Dedifferentiated amniotic fluid mesenchymal stem cell (primary cell): ENCODE data around the gene ZNF652.
"Not testable (repeated sequence)": the region's sequence is repeated elsewhere in the genome, so short reads cannot be mapped to it uniquely, and the experiment has no call there.

Source experiments
- DNase-seq: peaks from one replicate; pipeline ENCODE4 v3.0.0-alpha.2; 2016; ENCODE audit errors: extremely low spot score

ZNF652 gene

DNA sequence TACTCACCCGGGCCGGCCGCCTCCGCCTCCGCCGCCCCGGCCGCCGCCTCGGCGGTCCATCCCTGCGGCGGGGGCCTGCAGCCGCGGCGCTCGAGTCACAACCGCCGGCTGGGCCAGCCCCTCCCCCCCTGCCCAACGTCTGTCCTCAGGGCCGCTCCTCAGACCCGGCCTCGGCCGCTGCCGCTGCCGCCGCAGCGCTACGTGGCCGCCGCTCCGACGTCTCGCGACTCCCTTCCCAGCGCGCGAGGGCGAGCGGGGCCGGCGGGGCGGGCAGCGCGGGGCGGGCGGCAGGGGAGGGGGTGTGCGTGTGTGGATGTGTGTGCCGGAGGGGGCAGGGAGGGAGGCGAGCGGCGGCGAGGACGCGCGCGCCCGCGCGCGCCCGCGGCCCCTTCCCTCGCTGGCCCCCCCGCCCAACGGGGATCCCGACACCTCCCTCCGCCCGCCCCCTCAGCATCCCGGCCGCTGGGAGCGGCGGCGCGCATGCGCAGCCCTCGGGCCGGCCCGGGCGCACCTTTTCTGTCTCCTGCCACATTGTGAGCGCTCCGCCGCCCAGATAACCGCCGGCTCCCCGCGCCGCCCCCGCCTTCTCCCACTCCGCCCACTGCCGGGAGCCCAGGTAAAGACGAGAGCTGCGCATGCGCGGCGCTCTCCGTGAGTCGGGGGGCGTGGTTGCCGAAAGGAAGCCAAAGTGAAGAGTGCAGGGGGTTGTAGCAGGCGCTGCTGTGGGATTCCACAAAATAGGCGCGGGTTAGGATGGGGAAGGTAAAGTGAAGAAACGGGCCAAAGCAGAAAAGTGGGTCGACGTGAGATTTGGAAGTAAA lies at the start of gene ZNF652:
Gene ZNF652, minus strand, starts transcription at position 349 of the 821 bp plus-strand sequence. CDS start 44,525 bp downstream, outside the sequence.
- DNase-seq, result peak; percentile 76

DNA sequence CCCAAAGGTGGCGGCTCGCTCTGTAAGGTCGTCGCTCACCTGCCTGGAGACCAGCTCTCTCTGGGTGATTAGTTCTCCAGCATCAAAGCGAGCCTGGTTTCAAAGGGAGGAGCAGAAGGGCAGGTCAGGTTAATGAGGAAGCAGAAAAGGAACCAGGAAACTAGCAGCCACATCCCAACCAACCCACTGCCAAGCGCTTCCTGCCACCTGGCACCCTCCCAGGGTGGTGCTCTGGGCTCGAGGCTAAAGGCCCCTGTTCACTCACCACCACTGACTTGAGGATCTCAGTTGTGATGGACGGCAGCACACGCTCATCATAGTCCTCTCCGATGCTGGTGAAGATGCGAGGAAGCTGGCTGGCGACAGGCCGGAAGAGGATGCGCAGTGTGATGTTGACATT lies 47.0 kb upstream of the ZNF652 start:
- no peak for DNase-seq

DNA sequence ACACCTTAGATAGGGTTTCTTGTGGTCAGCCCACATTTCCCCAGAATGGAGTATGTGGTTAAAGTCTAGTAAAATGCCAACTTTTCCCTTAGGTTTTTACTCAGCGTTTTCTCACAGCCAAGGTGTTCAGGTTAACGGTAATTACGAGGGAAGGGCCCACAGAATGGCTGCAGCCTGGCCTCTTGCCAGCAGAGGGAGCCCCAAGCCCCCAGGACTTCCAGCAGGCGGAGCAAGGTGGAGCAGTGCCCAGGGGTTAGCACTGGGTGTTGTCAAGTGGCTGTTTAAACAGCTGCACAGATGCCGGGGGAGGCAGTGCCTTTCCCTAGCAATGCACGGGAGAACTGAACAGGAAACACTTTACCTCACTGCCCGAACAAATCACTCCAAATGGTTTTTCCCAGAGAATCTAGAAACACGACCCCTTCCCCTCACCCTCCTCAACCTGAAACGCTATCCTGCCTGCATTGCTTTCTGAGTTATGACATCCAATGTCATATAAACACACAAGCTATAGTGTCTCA lies 46.0 kb upstream of the ZNF652 start:
- peak; percentile 38 for DNase-seq

DNA sequence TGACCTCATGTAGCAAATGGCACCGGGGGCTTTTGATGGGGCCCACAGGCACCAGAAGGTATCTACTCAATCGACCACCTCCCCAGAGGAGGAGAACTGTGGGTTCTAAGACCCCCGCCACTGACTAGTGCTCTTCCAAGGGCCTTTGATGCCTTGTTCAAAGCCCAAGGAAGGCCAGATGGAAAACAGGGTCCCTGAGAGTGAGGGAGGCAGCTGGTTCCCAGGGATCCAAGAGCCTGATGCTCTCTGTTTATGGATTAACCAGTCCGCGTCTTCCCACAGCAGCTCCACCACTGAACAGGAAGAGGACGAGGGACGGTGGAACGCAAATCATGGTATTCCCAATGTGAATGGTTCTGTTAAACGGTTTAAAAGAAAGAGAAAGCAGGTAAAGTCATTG lies 45.0 kb upstream of the ZNF652 start:
- DNase-seq, result no peak

DNA sequence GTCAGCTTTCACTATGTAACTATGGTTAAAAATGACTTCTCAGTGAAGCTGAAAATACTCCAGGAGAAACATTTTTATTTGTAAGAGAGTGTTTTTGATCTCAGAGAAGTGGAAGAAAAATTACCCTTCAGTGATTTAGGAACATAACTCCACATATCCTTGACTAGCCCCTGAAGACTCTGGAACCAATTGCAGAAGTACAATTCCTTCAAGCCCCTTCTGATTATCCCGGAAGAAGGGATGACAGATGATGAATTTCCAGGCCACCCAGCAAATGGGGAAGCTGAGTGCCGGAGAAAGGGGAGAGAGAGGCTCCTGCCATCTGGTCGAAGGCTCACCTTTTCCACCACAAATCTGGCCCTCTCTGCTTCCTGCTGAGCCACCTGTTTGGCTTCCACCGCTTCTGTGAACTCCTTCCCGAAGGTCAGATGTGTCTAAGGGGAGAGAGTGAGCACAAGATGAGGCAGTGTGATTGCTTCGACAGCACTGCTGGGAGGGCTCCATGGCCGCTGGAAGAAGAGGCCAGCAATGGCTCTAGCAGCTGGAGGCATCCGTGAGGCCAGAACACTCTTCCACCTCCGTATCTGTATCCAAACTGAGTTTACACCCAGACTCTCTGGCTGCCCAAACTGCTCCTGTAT lies 44.5 kb upstream of the ZNF652 start:
- DNase-seq, result no peak

DNA sequence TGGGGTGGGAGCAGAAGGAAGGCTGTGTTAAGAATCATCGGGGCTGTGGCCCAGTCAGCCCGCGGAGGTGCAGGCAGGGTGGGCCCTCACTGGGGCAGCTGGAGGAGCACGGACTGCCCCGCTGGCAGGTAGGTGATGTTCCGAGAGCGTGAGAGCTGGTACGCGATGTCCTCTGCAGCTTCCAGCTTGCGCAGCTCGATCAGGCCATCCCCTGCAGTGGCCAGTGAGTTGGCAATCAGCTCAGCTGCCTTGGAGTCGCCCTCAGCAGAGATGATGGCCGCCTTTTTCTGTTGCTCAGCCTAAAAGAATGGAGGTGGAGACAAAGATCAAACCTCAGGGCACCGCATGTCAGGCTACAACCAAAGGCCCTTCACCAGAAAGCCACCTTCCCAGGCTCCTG lies 42.9 kb upstream of the ZNF652 start:
- no peak for DNase-seq

DNA sequence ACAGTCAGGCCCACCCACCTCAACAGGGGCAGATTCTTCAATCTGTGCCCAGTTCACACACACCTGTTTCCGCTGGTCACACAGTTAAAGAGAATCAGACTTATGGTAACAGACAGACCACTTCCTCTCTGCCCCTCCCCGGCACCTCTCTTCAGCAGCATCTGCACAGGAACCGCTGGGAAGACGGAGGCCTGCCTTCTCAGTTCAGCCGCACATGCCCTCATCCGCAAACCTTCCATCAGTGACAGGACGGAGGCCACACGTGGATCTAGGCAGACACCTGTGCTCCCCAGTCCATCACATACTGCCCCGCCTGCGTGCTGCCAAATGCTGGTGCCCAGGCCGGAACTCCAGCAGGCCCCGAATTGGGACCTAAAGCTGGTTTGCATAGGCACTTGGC lies 42.3 kb upstream of the ZNF652 start:
- DNase-seq, result no peak

DNA sequence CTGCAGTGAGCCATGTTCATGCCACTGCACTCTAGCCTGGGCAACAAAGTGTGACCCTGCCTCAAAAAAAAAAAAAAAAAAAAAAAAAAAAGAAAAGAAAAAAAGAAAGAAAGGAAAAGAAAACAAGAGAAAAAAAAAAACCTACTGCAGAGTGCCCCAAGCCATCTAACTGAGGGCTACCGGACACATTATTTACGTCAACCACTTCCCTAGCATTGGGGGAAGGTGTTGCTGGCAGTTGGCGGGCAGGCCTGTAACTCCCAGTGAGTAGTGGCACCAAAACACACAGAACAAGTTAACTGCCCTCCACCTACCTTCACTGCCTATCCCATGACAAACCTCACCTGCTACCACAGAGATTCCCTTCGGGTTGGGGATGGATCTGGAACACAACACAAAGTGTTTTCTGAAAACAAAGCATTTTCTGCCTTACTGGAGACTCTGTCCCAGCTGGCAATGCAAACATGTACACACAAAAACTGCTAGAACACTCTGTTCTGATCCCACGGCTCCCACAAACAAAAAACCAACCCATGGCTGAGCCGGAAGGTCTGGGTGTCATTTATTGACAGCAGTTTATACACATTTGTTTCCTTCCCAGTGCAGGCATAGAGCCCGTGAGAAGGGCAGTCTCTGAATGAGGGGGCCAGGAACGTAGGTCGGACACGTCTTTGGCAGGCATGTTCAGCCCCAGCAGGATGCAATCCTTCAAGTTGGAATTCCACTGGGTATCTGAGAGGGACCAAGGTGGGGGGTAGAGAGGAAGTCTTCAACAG lies 41.7 kb upstream of the ZNF652 start:
- DNase-seq, result no peak

DNA sequence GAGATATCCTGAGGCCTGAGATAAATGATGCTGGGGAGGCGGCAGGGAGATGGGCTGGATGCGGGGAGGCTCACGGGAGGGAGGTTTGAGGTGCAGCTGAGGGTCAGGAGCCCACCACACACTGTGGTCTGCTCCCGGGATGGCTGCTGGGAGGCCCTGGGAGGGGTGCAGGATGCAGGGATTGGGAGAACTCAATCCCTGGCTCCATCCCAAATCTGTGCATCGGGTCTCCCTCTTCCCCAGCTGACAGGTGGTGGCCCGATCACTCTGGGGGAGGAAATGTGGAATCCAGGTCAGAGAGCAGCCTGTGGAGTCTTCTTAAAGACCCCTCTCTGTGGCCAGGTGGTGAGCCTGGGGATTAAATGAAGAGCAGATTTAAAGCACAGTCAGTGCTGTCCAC lies 40.7 kb upstream of the ZNF652 start:
- no peak for DNase-seq

DNA sequence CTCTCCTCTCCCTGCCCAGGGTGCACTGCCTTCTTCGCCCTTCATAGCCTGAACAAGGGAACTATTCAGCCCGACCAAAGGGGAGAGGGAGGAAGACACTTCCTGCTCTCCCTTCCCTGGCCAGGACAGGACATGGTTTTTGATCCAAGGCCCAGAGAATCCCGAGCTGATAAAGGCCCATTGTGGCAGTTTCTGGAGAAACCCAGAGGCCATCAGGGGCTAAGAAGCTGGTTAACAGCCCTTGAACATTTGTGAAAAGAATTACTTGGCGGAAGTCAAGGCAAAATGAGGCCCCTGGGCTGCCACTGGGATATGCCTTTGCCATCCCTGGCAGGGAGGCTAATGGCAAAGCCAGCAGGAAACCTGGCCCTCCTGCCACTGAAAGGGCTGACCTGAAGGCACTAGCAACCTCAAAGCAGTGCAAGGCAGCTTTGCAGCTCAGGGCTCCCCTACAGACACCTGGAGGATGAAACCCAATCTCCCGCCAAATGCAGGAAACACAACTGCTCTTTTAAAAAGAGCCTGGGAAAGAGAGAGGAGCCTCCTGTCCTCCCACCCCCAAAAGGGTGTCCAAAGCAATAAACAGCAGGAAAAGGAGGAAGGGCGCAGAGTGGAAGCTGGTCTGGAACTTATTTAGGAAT lies 40.0 kb upstream of the ZNF652 start:
- DNase-seq, result no peak

DNA sequence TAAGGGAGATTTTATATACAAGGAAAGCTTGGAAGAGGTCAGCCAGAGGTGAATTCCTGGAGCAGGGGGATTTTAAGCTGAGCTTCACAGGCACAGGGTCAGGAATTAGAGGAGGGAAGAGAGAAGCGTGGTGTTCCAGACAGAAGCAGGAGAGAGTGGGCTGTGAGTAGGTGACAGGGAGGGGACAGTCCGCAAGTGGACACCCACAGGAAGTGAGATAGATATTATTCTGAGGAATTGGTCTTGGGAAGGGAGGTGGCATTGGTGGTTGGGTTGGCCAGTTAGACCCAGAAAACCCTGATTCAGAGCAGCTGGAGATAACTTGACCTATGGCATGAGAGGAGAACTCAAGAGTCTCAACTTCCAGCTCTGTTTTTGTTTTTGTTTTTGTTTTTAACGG lies 37.9 kb upstream of the ZNF652 start:
- DNase-seq, result no peak

DNA sequence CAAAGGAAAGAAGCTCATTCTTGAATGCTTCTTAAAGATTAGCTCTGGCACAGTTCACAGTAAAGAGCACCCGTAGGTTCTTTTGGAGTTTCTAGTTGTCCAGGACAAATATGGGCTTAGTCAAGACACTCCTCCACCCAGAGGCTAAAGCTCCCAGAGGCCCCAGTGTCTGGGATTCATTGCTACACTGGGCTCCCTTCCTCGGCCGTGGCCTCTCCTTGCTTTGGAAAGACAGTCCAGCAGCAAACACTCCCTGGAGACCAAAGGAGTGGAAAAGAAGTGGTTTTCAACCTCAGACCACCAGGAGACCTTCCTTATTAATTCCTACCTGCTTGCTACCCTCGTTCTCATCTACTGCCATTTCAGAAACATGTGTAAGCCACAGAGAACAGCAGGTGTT lies 35.5 kb upstream of the ZNF652 start:
- no peak for DNase-seq

DNA sequence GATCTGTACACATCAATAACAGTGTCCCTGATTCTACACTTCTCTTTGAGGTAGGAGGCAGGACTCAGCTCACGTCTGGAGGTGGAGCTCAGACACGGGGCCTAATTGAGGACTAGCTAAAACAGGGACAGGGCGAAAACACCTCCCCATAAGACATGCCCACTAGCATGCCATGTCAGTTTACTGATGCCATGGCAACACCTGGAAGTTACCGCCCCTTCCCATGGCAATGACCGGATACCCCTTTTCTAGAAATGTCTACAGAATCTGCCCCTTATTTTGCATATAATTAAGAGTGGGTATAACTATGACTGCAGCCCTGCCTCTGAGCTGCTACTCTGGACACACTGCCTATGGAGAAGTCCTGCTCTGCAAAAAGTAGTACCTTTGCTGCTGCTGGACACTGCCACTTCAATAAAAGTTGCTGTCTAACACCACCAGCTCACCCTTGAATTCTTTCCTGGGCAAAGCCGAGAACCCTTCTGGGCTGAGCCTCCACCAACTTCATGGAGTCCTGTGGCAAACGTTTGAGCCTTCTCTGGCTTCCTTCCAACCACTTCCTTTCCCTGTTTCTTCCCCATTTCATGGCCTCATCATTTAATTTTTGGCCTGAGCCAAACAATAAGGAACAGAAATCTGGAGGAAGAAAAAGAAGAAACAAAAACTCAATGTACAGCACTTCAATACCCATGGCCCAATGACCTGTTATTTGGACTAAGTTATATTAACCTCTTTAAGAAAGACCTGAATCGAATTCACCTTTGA lies 31.6 kb upstream of the ZNF652 start:
- no peak for DNase-seq

DNA sequence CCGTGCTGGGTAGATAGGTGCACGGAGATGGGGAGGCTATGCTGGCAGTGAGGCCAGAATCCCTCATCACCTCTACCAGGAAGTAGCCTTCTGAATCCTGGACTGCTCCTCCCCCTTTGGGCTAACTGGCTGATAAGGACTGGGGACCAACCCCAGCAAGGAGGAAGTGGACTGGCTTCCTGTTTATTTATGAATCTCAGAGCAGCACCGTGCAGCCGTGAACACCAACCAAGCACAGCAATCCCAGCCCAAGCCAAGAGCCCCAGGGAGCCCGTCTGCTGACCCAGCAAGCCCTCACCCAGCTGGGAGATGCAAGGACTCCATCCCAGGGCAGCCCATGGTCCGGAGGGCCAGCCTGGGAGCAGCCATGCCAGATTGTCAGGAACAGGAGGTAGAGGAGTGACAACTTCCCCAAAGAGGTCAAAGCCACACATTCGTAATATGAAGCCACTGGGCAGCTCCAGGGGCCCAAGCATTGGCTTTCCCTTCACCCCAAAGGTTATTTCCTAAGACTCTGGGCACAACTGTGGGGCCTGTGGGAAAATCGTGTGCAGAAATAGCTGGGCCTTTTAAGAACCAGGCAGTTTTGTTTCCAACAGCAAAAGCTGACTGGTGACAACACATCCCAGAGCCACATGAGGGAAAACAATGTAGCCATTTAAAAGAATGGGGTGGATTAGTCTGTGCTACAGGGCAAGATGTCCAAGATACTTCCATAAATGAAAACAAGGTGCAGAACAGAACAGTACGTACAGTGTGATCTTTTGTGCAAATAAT lies 28.7 kb upstream of the ZNF652 start:
- DNase-seq, result no peak

DNA sequence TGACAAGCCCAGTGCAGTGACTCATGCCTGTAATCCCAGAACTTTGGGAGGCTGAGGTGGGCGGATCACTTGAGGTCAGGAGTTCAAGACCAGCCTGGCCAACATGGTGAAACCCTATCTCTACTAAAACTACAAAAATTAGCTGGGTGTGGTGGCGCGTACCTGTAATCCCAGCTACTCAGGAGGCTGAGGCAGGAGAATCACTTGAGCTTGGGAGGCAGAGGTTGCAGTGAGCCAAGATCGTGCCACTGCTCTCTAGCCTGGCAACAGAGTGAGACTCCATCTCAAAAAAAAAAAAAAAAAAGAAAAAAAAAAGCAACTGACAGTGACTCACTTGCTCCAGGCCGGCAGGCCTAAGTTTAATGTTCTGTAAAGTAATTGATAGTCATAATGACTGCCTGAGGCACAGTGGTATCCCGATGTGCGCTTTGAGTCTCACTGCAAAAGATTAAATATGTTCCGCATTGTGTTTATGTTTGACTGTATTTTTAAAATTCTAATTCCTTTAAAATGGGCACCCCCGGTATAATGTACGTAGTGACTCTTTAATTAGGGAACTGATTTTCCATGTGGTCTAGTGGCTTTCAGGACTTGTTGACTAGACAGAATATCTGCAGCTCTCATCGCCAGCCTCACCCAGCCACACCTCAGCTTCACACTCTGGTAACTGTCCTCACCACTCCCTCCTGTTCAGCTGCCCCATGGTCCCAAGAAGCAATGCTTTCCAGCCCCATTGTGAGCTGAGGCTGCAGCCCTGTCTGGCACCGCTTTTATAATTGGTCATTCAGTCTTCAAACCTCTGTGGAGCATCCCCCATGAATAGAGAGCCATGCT lies 27.7 kb upstream of the ZNF652 start:
- not testable (repeated sequence) for DNase-seq

DNA sequence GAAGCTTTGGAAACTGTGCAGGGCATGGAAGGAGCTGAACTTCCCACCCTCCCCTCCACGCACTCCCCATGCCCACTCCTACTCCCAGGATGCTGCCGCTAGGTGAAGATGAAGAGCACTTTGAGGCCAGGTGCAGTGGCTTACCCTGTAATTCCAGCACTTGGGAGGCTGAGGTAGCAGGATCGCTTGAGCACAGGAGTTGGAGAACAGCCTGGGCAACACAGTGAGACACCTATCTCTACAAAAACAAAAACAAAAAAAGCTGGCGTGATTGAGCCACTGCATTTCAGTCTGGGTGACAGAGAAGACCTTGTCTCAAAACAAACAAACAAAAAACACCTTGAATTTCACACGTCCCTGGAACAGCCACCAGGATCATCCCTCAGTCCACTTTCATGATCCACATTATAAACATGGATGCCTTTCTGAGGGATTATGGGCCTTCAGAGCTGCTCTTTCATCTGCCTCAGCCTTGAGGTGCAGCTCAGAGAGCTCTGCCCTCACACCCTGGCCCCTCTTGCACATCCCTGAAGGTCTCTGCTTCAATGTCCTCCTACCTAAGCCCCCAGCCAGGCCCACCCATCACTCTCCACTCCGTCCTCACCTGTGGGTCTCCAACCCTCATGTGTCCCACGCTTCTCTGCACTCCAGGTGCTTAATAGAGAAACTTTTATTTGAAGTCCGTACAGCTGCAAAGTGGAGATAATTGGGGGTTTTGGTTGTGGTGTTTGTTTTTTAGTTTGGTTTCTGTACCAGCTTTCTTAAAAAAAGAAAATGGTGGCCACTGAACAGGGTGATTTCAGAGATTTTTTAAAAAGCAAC lies 26.9 kb upstream of the ZNF652 start:
- DNase-seq, result no peak

DNA sequence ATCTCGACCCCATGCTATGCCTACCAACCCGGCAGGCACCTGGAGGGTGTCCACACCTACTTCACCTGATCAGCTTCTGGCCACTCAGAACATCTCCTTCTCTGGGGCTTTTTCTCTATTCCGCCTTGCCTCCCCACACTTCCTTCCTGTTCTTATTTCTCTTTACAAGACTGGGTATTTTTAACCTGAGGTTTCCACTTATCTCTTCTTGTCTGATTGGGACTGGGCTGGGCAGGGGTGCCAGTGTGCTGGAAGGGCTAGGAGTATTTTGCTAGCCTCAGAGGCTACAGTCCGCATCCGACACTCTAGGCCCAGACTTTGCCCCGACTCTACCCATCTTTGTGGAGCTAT lies 26.2 kb upstream of the ZNF652 start:
- no peak for DNase-seq

DNA sequence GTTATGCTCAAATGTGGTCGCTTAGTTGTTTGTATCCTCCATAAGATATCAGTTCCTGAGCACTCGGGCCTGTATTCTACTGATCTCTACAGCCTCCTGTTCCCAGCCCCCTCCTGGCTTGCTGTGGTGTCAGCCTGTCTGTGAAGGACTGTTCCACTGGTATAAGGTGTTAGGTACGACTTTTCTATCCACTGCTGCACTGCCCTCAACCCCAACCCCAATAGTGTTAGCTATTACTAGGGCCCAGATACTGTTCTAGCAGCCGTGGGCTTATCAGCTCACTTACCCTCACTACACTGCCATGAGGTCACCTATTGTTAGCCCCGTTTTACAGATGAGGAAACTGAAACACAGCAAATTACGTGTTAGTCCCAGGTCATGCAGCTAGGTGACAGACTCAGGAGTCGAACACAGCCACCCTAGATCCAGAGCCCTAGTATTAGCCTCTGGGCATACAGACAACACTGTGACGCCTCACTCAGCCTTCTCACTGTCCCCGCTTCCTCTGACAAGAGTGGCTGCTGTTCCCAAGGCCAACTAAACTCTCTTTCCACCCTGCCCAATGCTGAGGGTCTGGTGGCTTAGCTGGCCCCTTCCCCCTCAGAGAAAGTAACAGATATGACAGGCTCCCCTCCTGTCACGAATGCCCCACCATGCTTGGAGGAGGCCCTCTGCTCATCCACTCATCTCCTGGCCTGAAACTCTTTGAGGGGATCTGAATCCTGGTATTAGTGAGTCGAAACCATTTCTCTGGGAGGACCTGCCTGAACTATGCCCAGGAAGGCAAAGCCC lies 25.6 kb upstream of the ZNF652 start:
- DNase-seq, result no peak
